ENCODE measurements around the gene ELOB. TPM values are rescaled to one million over a fixed set of nuclear protein-coding genes. Genes with fewer than 3 reads are reported as not detected.

The ELOB gene
- total RNA-seq, 2 experiments from 2014 or later: 165 to 175 TPM

DNA sequence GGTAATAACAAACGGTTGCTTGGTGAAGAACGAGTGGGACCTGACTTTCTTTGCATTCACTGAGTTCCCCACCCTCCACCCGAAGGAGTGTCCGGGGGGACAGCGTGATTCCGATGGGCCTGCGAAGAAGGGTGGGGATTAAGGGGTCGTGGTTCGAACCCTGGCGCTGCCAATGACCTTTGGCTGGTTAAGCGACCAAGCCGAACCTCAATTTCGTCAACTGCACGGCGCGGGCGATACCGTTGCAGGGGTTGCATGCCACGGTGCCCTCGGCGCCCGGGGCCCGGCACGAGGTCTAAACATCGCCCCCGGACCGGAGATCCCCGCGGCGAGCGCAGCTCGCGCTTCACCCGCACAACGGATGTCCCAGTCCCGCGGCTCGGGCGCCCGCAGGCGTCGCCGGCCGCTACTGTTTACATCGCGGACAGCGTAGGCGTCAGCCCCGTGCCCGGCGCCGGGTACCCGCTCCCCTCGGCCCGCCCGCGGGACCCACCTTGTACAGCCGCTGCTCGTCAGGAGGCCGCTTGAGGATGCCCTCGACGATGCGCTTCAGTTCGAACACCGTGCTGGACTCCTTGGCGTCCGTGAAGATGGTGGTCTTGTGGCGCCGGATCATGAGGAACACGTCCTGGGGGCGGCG is 460 bp downstream of the ELOB start:
- Mint-ChIP-seq H3K27ac (peak overlapping the region; percentile 89), H3K36me3 (peaks cover 15% of the 10 kb centered on the region), H3K27me3 (no peaks in the 10 kb centered on the region), H3K4me1 (ENCODE audit: low read depth) (peaks cover 31% of the 10 kb centered on the region), H3K4me3 (peak overlapping the region; percentile 94), H3K9me3 (no peaks in the 10 kb centered on the region)
- intact Hi-C loops (cut with micrococcal nuclease): loop anchor here (1.0 to 5.0 kb wide), 3 partner anchors 24 to 94 kb away; partner anchors contain the start of genes KCTD5 and SRRM2
- peak; percentile 63 for DNase-seq
- CTCF ChIA-PET: interaction anchor here (1.7 to 2.7 kb wide), 2 partner anchors 92 kb away, joined by 9 to 14 read pairs; no protein-coding TSS in a partner anchor
- POLR2A ChIA-PET: interaction anchor here (1.0 to 3.6 kb wide), 5 partner anchors 11 to 106 kb away, joined by 3 to 19 read pairs (median 3); partner anchors contain the start of genes FLYWCH2, PRSS33 and SRRM2

DNA sequence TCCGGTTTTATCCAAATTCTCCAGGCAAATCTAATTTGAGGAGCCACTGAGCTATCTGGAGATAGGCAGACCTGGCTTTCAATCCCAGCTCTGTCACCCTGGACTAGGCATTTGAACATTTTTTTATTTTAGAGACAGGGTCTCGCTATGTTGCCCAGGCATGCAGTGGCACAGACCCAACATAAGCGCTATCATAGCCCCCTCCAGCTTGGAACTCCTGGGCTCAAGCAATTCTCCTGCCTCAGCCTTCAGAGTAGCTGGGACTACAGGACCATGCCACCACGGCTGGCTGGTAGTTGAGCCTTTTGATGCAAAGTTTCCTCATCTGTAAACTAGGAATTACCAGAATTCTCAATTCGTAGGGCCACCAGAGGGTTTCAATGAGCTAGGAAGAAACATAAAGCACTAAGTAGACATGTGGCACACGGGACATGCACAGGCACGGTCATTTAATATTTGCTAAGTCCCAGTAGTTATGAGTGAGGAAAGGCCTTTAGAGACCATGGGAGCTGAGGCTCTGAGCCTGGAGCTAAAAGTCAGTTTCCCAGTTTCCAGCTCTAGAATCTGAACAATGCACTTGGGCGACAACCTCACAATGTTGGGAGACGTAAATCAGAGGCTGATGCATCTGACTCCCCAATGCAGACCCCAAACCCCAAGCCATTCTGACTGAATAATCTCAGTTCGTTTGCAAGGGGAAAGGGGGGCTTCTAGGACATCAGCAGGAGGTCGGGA is 1.1 kb downstream of the ELOB start:
- Mint-ChIP-seq H3K4me3 (peak overlapping the region; percentile 94), H3K27me3 (no peaks in the 10 kb centered on the region), H3K4me1 (ENCODE audit: low read depth) (peaks cover 31% of the 10 kb centered on the region), H3K36me3 (peaks cover 20% of the 10 kb centered on the region), H3K27ac (peak overlapping the region; percentile 89), H3K9me3 (no peaks in the 10 kb centered on the region)
- intact Hi-C loops (cut with micrococcal nuclease): loop anchor here (5.0 kb wide), 2 partner anchors 91 to 94 kb away; partner anchors contain the start of gene KCTD5
- DNase-seq: no peak
- POLR2A ChIA-PET: interaction anchor here (1.0 to 3.6 kb wide), 4 partner anchors 12 to 107 kb away, joined by 3 to 19 read pairs (median 3); partner anchors contain the start of genes FLYWCH2 and SRRM2
- CTCF ChIA-PET: interaction anchor here (1.7 kb wide), 1 partner anchor 92 kb away, joined by 9 read pairs; no protein-coding TSS in a partner anchor

DNA sequence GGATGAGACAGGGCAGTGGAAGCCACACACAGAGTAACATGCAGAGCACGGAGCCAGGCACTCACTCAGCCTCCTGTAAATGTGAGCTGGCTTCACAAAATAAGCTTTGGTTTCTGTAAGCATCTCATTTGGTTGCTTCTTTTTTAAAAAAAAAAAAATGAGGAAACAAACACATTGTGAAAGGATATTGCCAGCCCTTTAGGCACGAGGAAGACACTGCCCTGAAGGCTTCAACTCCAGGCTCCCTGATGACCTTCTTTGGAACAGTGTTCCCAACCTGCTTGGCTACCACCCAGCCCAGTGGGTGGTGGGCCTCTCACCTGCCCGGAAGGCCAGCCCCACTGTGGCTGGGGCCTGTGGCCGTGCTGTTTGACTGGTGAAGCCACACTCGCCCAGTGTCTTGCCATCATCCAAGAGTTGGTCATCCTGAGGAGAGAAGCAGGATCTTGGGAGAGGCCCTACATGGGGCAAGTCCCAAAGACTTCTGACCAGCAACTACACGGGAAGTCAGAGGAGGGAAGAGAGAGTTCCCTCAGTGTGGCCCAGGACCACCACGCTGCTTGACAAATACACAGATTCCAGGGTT is 1.9 kb downstream of the ELOB start:
- intact Hi-C loops (cut with micrococcal nuclease): loop anchor here (5.0 kb wide), 2 partner anchors 92 to 93 kb away; partner anchors contain the start of gene KCTD5

DNA sequence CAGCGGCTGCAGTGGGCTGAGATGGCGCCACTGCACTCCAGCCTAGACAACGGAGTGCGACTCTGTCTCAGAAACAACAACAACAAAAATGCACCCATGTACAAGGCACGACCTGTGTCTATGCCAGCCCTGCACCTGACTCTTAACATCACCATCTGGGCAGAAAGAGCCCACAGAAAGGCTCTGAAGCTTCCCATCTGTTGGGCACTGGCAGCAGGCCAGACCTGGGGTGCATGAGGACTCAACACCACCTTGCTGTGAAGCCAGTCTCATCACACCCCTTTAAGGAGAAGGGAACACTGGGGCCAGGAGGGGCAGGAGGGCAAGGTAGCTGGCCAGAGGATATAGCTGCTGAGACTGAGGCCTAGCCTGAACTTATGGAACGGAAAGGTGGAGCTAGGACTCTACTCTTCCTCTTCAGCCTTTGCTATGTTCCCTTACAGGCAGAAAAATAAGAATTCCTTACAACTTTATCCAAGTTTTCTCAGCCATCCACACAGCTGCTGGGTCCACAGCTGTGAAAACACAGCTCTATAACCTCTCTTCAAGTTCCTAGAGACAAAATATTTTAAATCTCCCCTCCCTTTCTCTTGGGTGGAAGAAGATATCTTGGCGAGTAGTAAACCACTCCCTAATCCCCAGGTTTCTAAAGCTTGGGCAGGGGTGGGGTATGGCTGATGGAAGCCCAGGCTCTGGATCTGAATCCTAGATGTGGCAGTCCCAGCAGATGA is 2.8 kb downstream of the ELOB start:
- no peaks in the 10 kb centered on the region for H3K9me3 Mint-ChIP-seq
- intact Hi-C loops (cut with micrococcal nuclease): no loop called here
- H3K27ac Mint-ChIP-seq: no peak overlapping the region
- ChIA-PET CTCF (interaction anchor here (1.0 to 1.2 kb wide), 2 partner anchors 10 to 152 kb away, joined by 4 read pairs; no protein-coding TSS in a partner anchor), POLR2A (no interaction called here)
- H3K36me3 Mint-ChIP-seq: peaks cover 30% of the 10 kb centered on the region
- H3K4me1 Mint-ChIP-seq (ENCODE audit: low read depth): peaks cover 31% of the 10 kb centered on the region
- DNase-seq: no peak
- no peaks in the 10 kb centered on the region for H3K27me3 Mint-ChIP-seq
- no peak overlapping the region for H3K4me3 Mint-ChIP-seq

More for the DNA sequence above, 1.9 kb downstream of the ELOB start:
- peaks cover 22% of the 10 kb centered on the region for H3K36me3 Mint-ChIP-seq
- POLR2A ChIA-PET: interaction anchor here (1.2 to 3.6 kb wide), 2 partner anchors 12 to 22 kb away, joined by 3 to 19 read pairs; partner anchors contain the start of gene SRRM2
- no peak for DNase-seq
- H3K27ac Mint-ChIP-seq: no peak overlapping the region
- no peaks in the 10 kb centered on the region for H3K27me3 Mint-ChIP-seq
- peaks cover 31% of the 10 kb centered on the region for H3K4me1 Mint-ChIP-seq (ENCODE audit: low read depth)
- H3K4me3 Mint-ChIP-seq: peak overlapping the region; percentile 48
- no peaks in the 10 kb centered on the region for H3K9me3 Mint-ChIP-seq
- CTCF ChIA-PET: interaction anchor here (1.7 kb wide), 1 partner anchor 93 kb away, joined by 9 read pairs; no protein-coding TSS in a partner anchor

DNA sequence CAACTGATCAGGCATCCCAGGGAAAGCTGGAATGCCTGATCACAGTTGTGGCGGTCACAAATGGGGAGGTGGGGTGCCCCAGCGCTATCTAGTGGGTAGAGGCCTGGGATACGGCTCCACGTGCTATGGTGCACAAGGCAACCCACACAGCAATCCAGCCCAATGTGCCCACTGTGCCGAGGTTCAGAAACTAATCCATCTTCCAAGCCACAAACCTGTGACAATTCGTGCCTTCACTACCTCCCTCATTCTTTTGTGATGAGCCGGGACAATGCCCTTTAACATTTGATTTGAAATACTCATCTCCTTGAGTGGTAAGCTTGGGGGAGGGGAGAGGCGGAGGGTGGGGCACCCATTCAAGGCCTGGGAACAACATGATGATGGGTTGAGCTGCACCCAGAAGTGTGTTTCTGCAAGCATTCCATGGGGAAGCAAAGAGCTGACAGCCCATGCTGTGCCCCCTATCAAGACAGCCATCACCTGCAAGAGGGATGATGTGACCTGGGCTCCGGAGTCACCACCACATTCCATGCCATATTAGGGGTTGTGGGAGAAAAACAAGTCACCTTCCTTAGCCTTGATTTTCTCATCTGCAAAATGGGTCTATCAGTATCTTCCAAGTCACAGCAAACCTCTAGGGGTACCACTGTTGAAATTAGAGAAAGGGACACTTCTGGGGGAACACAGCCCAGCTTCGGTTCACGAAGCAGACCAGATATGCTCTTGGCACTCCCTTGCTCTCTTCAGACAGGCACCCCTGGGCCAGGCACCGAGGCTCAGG is 3.7 kb downstream of the ELOB start:
- intact Hi-C loops (cut with micrococcal nuclease): no loop called here
- no peaks in the 10 kb centered on the region for H3K9me3 Mint-ChIP-seq
- CTCF ChIA-PET: interaction anchor here (1.0 to 1.2 kb wide), 3 partner anchors 11 to 153 kb away, joined by 3 to 4 read pairs (median 4); no protein-coding TSS in a partner anchor

DNA sequence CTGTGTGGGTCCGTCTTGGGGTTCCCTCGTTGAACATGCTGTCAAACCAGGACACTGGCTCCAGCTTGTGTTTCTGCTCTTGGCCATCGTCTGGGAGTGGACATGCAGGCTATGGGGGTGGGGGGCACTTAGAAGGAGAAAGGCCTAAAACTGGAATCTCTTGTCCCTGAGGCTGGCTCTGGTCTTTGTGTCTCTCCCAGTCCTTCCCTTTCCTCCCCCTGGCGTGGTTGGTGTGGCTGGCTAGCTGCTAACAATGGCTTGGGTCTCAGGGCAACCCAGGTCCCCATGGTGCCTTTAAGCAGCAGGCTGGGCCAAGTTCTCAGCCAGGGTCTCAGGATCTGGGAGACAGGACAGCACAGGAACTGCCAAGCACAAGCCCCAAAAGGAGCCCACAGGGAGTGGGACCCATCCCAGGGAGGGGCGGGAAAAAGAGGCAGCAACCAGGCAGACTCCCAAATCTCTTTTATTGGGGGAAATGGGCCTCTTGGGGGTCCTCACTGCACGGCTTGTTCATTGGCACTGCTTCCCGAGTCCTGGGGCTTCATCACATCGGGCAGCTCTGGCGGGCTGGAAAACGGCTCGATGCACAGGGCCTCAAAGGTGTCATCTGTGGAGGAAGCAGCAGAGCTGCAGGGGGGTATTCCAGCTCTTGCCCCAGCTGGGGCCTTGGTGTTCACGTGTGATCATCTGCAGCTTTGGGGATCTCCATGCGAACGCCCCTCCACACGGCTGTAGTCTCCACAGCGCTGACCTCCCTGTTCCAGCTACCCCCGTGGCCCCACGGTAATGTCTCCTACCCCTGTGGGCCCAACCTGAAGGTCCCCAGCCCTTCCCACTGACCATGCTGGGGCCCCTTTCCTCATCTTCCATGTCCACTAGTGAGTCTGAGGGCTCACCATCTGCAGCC is 5.3 kb downstream of the ELOB start:
- CTCF ChIA-PET: interaction anchor here (1.3 kb wide), 1 partner anchor 15 kb away, joined by 4 read pairs; no protein-coding TSS in a partner anchor
- H3K4me3 Mint-ChIP-seq: no peak overlapping the region
- POLR2A ChIA-PET: interaction anchor here (0.9 kb wide), 1 partner anchor 18 kb away, joined by 3 read pairs; no protein-coding TSS in a partner anchor
- no peaks in the 10 kb centered on the region for H3K9me3 Mint-ChIP-seq
- peaks cover 21% of the 10 kb centered on the region for H3K4me1 Mint-ChIP-seq (ENCODE audit: low read depth)
- H3K36me3 Mint-ChIP-seq: peaks cover 46% of the 10 kb centered on the region
- intact Hi-C loops (cut with micrococcal nuclease): no loop called here
- no peaks in the 10 kb centered on the region for H3K27me3 Mint-ChIP-seq
- no peak for DNase-seq
- no peak overlapping the region for H3K27ac Mint-ChIP-seq

More for the DNA sequence above, 3.7 kb downstream of the ELOB start:
- Mint-ChIP-seq H3K4me1 (ENCODE audit: low read depth) (peaks cover 26% of the 10 kb centered on the region), H3K27ac (peak overlapping the region; percentile 56), H3K36me3 (peaks cover 37% of the 10 kb centered on the region), H3K4me3 (no peak overlapping the region), H3K27me3 (no peaks in the 10 kb centered on the region)
- POLR2A ChIA-PET: no interaction called here
- no peak for DNase-seq

DNA sequence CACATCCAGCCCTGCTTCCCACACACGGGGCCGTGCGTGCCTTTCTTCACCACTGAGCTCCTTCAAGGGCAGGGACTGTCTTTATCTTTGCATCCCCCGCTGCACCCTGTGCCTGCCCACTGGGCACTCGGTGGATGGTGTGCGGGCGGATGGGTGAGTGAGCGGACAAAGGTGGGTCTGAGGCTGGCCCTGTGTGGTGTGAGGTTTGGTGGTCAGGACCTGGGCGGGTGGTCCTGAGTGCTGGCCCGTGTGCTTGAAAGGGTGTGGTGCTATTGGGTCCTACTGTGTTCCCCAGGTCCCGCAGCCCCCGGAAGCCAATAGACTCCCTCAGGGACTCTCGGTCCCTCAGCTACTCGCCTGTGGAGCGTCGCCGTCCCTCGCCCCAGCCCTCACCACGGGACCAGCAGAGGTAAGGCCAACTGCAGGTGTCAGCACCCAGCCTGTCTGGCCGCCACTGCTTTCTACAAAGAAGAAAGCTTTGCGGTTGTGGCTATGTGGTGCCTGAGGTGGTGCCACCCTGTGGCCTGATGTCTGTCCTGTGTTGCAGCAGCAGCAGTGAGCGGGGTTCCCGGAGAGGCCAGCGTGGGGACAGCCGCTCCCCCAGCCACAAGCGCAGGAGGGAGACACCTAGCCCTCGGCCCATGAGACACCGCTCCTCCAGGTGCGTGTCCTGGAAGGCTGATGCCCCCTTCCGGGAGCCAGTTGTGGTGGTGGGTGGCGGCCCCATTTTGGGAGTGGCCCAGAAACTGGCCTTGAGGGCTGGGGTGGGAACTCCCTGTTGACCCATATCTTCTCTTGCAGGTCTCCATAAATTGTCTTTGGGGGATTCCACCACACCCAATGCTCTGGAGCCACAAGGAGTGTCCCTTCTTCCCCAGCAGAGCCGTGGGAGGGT is 6.8 kb downstream of the ELOB start:
- Mint-ChIP-seq H3K27me3 (no peaks in the 10 kb centered on the region), H3K4me3 (no peak overlapping the region), H3K9me3 (no peaks in the 10 kb centered on the region), H3K27ac (no peak overlapping the region), H3K36me3 (peaks cover 59% of the 10 kb centered on the region), H3K4me1 (ENCODE audit: low read depth) (peaks cover 9% of the 10 kb centered on the region)
- POLR2A ChIA-PET: no interaction called here
- CTCF ChIA-PET: no interaction called here
- intact Hi-C loops (cut with micrococcal nuclease): no loop called here
- no peak for DNase-seq

DNA sequence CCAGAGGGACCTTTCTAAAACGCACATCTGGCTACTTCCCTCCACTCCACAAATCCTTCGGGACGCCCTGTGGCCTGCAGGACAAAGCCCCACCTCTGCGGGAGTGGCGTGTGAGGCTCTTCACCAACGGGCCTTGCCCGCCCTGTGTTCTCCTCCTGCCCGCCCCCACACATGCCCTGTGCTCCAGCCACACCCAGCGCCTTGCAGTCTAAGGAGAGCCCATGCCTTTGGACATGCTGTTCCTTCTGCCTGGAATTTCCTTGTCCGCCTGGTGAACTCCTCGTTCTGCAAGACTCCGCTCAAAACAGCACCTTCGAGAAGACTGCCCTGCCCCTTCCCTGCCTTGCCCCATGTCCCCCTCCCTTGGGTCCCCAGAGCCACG is 7.4 kb downstream of the ELOB start:
- Mint-ChIP-seq H3K27ac (no peak overlapping the region), H3K9me3 (no peaks in the 10 kb centered on the region), H3K4me3 (no peak overlapping the region), H3K36me3 (peaks cover 65% of the 10 kb centered on the region), H3K27me3 (no peaks in the 10 kb centered on the region), H3K4me1 (ENCODE audit: low read depth) (peaks cover 7% of the 10 kb centered on the region)
- ChIA-PET CTCF (no interaction called here), POLR2A (no interaction called here)
- intact Hi-C loops (cut with micrococcal nuclease): no loop called here
- DNase-seq: no peak

DNA sequence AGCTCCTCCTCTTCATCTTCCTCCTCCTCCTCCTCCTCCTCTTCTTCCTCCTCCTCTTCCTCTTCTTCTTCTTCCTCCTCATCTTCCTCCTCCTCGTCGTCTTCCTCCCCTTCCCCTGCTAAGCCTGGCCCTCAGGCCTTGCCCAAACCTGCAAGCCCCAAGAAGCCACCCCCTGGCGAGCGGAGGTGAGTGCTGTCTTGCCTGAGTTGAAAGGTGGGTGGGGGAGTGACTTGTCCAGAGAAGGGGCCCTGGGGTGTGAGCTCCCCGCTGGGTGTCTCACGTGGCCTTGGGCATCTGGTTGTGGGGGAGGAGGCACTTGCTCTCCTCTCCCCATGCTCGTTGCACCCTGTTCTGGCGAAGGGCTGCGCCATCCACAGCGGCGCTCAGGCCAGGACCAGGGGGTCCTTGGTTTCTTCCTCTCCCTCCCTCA is 8.0 kb downstream of the ELOB start:
- CTCF ChIA-PET: interaction anchor here (1.5 kb wide), 1 partner anchor 16 kb away, joined by 4 read pairs; no protein-coding TSS in a partner anchor
- Mint-ChIP-seq H3K36me3 (peaks cover 70% of the 10 kb centered on the region), H3K27ac (peak overlapping the region; percentile 18), H3K9me3 (no peaks in the 10 kb centered on the region), H3K27me3 (no peaks in the 10 kb centered on the region), H3K4me3 (no peak overlapping the region), H3K4me1 (ENCODE audit: low read depth) (peaks cover 7% of the 10 kb centered on the region)
- DNase-seq: no peak
- POLR2A ChIA-PET: no interaction called here
- intact Hi-C loops (cut with micrococcal nuclease): no loop called here

Data from activated CD4-positive, alpha-beta memory T cell treated with anti-CD3 and anti-CD28 coated beads for 36 hours (primary cell).